ENCODE data around the gene DRC1.
A peak's percentile ranks its signal among the peaks of the same experiment; 100 is the strongest.

DRC1 gene

GRCh38 chr2:26450031-26450635 is 48.4 kb downstream of the DRC1 start:
- no peak for DNase-seq

DNA sequence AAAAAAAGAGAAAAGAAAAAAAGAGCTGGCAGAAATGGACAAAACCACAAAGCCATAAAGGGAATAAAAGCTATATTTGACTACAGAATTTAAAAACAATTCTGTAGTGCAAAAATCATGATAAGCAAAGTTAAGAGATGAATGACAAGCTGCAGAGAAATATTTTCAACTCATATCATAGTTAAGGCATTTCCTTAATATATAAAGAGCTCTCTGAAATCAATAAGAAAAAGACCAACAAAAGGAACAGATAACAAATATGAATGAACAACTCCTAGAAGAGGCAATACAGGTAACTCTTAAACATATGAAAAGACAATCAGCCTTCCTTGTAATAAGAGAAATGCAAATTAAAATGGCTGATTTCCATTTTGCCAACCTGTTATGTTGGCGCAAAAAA is 50.0 kb downstream of the DRC1 start:
- no peak for DNase-seq

DNA sequence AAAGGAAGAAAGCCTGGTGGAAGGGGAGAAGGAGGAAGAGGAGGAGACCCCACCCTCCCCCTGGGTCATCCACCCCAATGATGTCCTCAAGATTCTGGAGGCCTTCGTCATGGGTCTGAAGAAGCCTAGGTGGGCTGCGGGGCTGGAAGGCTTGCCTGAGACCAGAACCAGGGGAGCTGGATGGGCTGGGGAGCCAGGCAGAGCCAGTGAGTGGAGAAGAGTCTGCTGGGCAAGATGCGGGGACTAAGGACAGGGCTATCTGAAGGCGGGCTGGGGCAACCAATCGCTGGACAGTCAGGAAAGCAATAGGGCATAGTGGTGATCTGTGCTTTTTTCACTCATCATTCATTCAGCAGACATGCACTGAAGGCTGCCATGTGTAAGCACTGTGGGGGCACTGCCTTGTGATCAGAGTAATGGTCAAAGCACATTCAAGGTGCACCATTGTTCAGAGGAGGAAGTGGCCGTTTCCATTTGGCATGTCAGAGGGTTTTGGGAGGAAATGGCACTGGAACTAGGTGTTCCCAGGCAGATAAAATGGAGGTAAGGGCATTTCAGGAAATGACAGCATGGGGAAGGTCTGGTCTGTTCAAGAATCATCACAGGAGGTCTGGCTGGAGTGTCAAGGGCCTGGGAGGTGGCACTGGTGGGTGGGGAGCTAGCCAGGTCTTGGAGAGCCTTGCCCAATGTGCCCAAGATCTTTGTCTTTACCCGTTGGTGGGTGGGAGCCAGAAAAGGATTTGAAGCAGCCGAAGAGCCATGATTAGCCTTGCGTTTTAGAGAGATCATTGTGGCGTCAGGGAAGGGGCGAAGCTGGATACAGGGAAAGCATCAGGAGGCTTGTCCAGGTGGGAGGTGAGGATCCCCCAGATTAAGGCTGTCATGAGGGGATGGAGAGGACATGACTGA is 52.0 kb downstream of the DRC1 start:
- DNase-seq = no peak

DNA sequence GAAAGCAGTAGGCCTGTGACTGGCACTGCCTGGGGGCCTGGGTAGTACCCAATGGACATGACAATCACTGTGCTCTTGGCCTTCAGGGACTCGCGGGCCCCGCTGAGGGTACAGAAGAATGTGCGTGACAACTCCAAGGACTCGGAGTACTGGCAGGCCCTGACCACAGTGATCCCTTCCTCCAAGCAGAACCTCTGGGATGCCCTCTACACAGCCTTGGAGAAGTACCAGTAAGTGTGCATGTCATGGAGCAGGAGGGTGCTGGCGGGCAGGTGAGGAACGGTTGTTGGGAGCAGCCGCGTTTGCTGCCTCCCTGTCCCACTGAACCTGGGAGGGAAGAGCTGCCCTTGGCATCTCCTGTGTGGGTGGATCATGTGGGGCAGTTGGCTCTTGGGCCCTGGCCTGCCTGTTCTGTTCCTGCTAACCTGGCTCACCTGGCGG is 52.9 kb downstream of the DRC1 start:
- DNase-seq = no peak

GRCh38 chr2:26455037-26455669 is 53.4 kb downstream of the DRC1 start:
- no peak for DNase-seq

DNA sequence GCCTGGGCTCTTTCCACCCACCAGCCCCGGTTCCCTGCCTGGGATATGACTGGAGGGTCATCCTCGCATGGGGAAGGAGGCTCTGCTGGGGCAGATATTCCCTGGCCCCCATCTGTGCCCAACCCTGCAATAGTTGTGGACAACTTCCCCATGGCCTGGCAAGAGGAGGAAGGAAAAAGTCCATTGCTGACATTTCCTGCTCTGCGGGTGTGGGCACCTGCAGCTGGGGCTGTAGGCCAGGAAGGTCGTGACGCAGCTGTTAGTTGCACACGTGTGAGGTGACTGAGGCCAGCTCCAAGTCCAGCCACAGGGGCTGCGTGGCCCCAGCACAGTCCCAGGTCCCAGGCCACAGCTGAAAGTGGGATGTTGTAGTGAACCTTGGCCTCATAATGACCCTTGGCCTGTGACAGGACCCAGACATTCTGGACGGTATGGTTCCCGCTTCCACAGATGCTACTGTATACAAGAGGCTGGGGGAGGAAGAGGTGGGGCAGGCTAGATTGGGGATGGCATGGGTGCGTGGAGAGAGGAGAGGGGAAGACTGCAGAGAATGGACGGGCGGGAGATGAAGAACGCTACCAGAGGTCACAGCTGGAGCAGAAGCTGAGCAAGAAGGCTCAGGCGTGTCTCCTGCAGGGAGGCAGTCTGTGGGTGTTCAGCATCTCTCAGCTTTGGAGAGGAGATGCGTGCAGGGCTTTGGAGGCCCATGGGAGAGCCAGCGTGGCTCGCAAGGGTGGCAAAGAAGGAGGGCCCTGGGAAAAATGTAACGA is 54.1 kb downstream of the DRC1 start:
- DNase-seq = peak; percentile 62 to 78

DNA sequence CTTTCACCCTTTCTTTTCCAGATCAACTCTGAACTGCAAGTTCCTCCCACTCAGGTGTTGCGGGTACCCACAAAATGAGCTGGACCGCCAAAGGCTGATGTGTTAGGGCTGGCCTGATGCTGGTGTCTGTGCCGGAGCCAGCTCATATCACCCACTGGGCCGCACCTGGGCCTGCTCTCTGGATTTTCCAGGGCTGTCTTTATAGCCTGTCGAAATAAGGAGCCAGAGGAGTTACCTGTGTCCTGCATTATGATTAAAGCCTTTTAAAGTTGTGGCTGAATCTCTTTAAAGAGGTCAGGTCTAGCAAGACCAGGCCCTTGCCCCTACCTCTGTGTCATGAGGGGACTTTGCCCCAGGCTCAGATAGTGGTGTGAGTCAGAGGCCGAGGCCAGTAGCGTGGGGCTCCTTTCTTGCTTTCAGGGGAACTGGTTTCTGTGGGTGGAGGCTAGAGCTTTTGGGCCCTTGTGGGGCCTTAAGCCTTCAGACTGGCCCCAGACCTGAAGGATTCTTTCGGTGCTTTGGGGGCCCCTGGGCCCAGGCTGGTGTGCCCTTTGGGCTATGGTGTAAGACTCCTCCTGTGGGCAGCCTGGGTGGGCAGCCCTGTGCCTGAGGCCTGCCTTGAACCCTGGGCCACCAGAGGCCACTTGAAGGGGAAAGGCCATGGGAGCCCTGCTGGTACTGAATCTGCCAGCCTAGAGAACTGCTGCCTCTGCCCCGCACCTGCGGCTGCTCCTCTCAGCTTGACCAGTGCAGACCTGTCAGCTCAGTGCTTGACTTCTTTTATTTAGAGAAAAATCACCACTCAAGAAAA is 54.9 kb downstream of the DRC1 start:
- no peak for DNase-seq

DNA sequence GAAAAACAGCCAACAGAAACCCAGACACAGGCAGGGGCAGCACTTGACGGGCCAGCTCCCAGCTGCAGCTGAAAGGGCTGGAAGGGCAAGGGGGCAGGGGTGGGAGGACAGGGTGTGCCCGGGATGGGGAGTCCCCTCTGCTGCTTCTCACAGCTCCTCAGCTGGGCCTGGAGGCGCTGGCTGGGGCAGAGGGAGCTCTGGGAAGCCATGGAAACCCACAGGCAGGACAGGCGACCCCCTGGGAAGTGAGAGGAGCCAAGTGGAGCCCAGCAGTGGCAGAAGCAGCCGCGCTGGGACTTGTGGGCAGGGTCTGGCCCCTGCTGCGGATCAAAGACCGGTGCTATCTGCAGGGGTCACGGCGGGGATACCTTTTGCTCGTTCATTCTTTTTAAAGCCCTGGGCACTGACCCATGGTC is 55.5 kb downstream of the DRC1 start:
- DNase-seq = no peak

- DNase-seq = no peak
Measured at GRCh38 chr2:26457695-26458364, 56.1 kb downstream of the DRC1 start.

- DNase-seq = no peak
Measured at GRCh38 chr2:26458365-26459042, 56.8 kb downstream of the DRC1 start.

- DNase-seq = no peak
Measured at GRCh38 chr2:26459991-26460612, 58.4 kb downstream of the DRC1 start.

GRCh38 chr2:26460613-26461031 is 58.9 kb downstream of the DRC1 start:
- no peak for DNase-seq

GRCh38 chr2:26461601-26462023 is 59.9 kb downstream of the DRC1 start:
- no peak for DNase-seq

GRCh38 chr2:26462100-26462499 is 60.4 kb downstream of the DRC1 start:
- no peak for DNase-seq

GRCh38 chr2:26462511-26463243 is 61.0 kb downstream of the DRC1 start:
- DNase-seq = peak; percentile 20 to 22

DNA sequence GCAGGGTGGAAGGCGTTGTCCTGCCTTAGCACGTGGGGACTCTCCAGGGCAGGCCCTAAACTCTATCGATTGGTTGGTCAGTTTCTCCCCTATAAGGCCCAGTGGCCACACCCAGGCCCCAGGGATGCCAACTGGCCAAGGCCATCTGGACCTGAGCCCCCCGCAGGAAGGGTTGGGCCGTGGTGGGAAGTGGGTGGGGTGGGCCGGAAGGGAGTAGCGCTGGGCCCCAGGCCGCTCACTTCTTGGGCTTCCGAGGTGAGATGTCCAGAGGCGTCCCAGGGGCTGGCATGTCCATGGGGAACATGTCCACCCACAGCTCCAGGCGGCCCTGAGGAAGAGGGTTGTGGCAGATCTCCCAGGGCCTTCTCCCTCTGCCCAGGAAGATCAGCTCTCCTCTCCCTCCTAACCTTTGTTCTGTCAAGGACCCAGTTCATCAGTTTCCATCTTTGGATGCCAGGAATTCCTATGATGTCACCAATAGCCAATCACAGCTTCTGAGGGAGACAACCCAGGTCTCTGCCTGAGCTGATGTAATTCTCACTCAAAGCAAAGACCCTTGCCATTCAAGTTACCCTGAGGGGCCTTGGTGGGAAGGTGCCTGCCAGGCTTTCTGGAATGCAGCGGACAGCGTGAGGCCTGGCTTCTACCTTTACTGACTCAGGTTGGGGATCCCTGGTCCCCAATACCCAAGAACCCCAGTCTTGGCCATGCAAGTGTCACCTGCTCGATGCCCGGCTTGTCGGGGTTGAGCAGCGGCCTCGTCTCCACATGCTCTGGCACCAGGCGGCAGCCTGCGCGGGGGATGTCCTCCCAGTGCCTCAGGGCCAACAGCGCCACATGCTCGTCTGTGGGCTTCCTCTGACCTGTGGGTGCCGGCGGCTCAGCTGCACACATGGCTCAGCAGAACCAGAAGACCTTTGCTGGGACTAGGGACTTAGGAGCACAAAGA is 61.8 kb downstream of the DRC1 start:
- no peak for DNase-seq

GRCh38 chr2:26464390-26465265 is 62.9 kb downstream of the DRC1 start:
- DNase-seq = no peak

Measured in AML-193 (cell line).